Measurements from ENCODE around the gene SDF4. TPM values are rescaled to one million over a fixed set of nuclear protein-coding genes. Genes with fewer than 3 reads are reported as not detected.
A peak's percentile ranks its signal among the peaks of the same experiment; 100 is the strongest.

SDF4 gene
- total RNA-seq, 1 experiment from 2014 or later = 82.0 TPM

DNA sequence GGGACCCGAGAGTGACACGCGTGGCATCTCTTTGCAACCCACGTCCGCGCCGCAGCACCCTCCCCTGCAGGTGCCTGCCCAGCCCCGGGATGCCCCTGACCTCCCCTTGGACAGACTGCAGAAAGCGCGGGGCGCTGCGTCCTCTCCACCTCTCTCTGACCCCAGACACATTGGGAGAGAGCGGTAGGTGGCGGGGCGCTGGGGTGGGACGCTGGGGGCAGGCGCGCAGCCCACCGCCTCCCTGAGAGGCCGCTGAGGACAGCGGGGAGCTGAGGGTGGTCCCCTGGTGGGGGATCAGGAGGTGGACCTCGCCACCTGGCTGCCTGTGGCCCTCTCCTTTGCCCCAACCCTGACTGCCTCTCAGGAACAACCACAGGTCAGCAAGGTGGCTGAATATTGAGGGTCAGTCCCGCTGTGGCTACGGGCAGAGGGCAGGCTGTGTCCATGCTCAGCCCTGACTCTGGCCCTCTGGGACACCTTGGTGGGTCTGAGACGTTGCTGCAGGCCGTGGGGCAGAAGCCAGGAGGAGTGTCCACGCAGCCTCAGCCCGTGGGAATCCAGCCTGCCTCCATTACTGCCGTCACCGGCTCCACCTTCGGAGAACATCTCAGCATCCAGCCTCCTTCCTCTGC, 42.6 kb upstream of the SDF4 start:
- Histone ChIP-seq H2AFZ (ENCODE audit: low read length) (no peak overlapping the region), H3K79me1 (ENCODE audit: insufficient read depth, low read depth, low read length, poor library complexity, severe bottlenecking) (peaks cover 21% of the 10 kb centered on the region), H4K91ac (ENCODE audit: insufficient read length, low read depth, low read length) (no peak overlapping the region), H3K9me3 (ENCODE audit: control insufficient read depth, low read depth, low read length) (no peaks in the 10 kb centered on the region), H3K27ac (ENCODE audit: insufficient read length, low read depth, low read length) (no peak overlapping the region), H2BK5ac (ENCODE audit: insufficient read length, low read length) (no peak overlapping the region), H3K14ac (ENCODE audit: insufficient read depth, low read length) (no peak overlapping the region), H3K23ac (ENCODE audit: insufficient read length, low read depth, low read length) (no peak overlapping the region), H3K4ac (ENCODE audit: low read depth, low read length) (no peak overlapping the region), H3K27me3 (ENCODE audit: insufficient read depth, low read length) (no peaks in the 10 kb centered on the region), H4K20me1 (ENCODE audit: control insufficient read depth, insufficient read depth, insufficient read length) (peaks cover 2% of the 10 kb centered on the region), H3K4me1 (ENCODE audit: insufficient read depth, low read length) (peaks cover 5% of the 10 kb centered on the region; the same call in 1 of the 2 replicates), H3K23me2 (ENCODE audit: insufficient read length, low read depth, low read length, poor library complexity, severe bottlenecking) (peaks cover 14% of the 10 kb centered on the region), H3K18ac (ENCODE audit: insufficient read length, low read depth, low read length) (no peak overlapping the region), H3K9ac (ENCODE audit: extremely low read depth, insufficient read length, low read length) (no peak overlapping the region), H2BK12ac (ENCODE audit: insufficient read length, low read depth, low read length) (no peak overlapping the region), H3K79me2 (ENCODE audit: insufficient read depth, low read length) (peaks cover 25% of the 10 kb centered on the region; the same call in 1 of the 2 replicates), H3K4me2 (ENCODE audit: insufficient read depth, insufficient read length, low read length) (peak overlapping the region; percentile 20), H3T11ph (ENCODE audit: low read length) (no peak overlapping the region), H2BK120ac (ENCODE audit: low read depth, low read length, poor library complexity, severe bottlenecking) (no peak overlapping the region), H3K56ac (ENCODE audit: insufficient read length, low read depth, low read length) (no peak overlapping the region), H4K5ac (ENCODE audit: insufficient read length, low read depth, low read length) (no peak overlapping the region), H2AK5ac (ENCODE audit: insufficient read length, low read length) (no peak overlapping the region), H2BK15ac (ENCODE audit: low read depth, low read length) (no peak overlapping the region), H4K8ac (replicated peaks; ENCODE audit: insufficient read length, low read depth, low read length) (no peak overlapping the region), H2BK20ac (ENCODE audit: low read depth, low read length, poor library complexity, severe bottlenecking) (no peak overlapping the region)
- no peak for DNase-seq
- Mint-ChIP-seq H3K36me3 (ENCODE audit: insufficient read depth in 1 of 3, low read depth in 3 of 3) (peaks cover 11 to 29% (median 24%) of the 10 kb centered on the region in 3 experiments; a peak in 6 of 7 replicates), H3K4me3 (peak overlapping the region; percentile 58 to 78), H3K27me3 (ENCODE audit: low read depth) (peaks cover 4% of the 10 kb centered on the region; the same call in 1 of the 2 replicates), H3K27ac (no peak overlapping the region; a peak in 1 of 7 replicates), H3K9me3 (no peaks in the 10 kb centered on the region; a peak in 1 of 5 replicates), H3K4me1 (peaks cover 28 to 32% of the 10 kb centered on the region in 2 experiments)
- no peak for TF ChIP-seq CTCF (conservative IDR thresholded peaks at IDR 0.05)
- WGBS (ENCODE audit: extremely low coverage, insufficient read length, low lambda C conversion rate) = no CpG with 5 or more reads among the region's 31 CpGs

Data from H9 (cell line).